Mucosa of gallbladder (tissue), 1 donor: ENCODE results near the gene LGR5. TPM values are rescaled to one million over a fixed set of nuclear protein-coding genes. Genes with fewer than 3 reads are reported as not detected.

Experiments used
- DNase-seq: peaks from one replicate; pipeline ENCODE4 v3.0.0-alpha.2; 2020; ENCODE audit warnings: low spot score
- total RNA-seq: library from RNA; stranded (reverse); gene quantifications from one replicate; pipeline ENCODE4 v1.2.1, GENCODE V29; 2021
- donor health status: DM: no; HTN: no; CAD: no.

The LGR5 gene
- total RNA-seq, 1 donor from 2014 or later: not detected

DNA sequence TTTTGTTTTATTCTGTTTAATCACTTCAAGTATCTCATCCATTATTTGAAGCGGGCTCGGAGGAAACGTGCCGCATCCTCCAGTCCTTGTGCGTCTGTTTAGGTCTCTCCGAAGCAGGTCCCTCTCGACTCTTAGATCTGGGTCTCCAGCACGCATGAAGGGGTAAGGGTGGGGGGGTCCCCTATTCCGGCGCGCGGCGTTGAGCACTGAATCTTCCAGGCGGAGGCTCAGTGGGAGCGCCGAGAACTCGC lies 311 bp upstream of the LGR5 start:
- DNase-seq: no peak

GRCh38 chr12:71440345-71440762 lies 756 bp downstream of the LGR5 start:
- DNase-seq: no peak

DNA sequence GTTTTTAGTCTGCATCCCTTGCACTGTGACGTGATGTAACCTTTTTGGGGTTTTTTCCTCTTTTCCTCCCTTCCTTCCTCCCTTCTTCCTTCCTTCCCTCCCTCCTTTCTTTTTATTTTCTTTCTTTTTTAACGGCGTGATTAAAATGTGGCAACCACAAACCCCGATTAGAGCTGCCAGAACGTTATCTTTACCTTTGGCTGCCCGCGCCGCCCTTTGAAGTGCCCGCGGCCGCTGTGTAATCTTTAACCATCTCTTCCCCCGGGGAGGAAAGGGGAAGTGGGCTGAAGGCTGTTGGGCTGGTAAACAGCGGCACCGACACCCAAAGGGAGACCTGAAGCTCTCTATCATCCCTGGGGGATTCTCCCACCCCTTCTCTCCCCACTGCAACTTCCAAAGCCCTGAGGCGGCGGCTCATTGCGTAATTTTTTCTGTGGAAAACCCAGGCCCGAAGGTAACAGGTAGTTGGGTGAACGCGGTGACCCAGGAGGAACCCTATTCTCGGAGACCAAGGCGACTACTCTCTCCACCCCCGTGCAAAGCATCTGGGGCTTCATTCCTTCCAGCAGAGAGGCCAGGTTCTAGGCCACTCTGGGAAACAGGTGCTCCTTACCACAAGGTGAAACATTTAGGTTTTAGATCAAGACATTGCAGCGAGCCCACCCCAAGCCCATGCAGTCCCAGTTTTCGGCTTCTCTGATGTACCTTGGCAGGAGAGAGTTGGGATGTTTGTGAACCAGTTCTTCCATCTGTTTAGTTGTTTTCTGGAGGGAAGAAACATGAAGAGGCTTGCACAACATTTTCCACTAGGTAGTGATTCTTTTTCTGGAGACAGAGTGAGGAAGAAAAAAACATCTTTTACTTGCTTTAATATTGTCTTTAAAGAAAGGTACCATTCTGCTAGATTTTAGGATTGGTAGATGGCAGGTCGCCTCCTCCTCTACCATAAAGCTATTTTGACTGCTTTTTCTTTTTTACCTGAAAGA lies 1.5 kb downstream of the LGR5 start:
- DNase-seq: no peak

GRCh38 chr12:71441836-71442566 lies 2.4 kb downstream of the LGR5 start:
- DNase-seq: no peak

GRCh38 chr12:71442567-71442931 lies 3.0 kb downstream of the LGR5 start:
- DNase-seq: no peak

- DNase-seq: no peak
Measured at GRCh38 chr12:71445071-71445470, 5.5 kb downstream of the LGR5 start.

- DNase-seq: no peak
Measured at GRCh38 chr12:71447691-71448132, 8.1 kb downstream of the LGR5 start.

- DNase-seq: no peak
Measured at GRCh38 chr12:71448150-71448581, 8.6 kb downstream of the LGR5 start.

DNA sequence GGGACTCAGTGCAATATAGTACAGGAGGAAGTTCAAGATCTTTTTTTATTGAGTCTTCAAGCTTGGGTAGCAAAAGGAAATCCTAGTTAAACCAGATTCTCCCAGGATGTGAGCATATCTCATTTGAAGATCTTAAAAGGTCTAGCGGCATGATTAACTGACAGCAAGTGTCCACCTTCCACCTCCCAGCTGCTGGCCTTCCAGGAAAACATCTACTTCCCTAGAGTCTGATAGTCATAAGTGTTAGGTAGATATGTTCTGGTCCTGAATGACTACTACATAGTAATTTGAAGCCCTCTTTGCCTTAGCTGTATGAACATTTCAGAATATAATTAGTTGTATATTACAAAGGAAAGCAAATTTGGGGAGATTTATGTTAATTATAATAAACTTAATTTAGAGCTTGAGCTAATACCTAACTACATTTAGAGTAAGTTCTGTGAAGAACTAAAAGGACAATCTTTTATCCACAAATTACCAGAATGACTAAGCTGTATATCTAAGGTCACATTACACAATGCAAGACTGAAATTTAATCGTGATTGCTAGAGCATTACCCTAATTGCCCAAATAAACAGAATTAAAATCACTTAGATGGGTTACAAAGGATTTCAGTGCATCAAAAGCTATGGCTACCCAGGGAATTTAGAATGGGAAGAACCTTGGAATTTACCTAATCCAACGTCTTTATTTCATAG lies 9.9 kb downstream of the LGR5 start:
- no peak for DNase-seq

GRCh38 chr12:71452006-71452405 lies 12.4 kb downstream of the LGR5 start:
- no peak for DNase-seq

- no peak for DNase-seq
Measured at GRCh38 chr12:71455028-71455737, 15.6 kb downstream of the LGR5 start.

GRCh38 chr12:71456316-71456715 lies 16.7 kb downstream of the LGR5 start:
- DNase-seq: no peak

GRCh38 chr12:71456990-71457389 lies 17.4 kb downstream of the LGR5 start:
- no peak for DNase-seq

DNA sequence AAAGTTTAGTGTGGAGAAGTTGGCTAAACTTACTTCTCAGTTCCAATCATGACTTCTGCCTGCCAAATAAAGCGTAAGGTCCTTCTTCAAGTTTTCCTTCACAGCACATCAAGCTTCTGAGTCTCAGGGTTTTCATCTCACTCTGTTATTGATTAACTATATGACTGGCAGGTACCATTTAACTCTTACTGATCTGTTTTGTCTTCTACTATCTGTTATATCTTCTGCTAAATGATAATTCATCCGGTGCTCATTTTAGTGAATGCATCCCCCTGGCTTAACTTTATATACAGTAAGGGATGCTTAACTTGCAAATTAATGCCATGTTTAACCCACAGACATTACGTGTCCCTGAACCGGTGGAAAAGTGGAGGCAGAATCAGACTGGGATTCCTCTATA lies 20.7 kb downstream of the LGR5 start:
- DNase-seq: no peak

DNA sequence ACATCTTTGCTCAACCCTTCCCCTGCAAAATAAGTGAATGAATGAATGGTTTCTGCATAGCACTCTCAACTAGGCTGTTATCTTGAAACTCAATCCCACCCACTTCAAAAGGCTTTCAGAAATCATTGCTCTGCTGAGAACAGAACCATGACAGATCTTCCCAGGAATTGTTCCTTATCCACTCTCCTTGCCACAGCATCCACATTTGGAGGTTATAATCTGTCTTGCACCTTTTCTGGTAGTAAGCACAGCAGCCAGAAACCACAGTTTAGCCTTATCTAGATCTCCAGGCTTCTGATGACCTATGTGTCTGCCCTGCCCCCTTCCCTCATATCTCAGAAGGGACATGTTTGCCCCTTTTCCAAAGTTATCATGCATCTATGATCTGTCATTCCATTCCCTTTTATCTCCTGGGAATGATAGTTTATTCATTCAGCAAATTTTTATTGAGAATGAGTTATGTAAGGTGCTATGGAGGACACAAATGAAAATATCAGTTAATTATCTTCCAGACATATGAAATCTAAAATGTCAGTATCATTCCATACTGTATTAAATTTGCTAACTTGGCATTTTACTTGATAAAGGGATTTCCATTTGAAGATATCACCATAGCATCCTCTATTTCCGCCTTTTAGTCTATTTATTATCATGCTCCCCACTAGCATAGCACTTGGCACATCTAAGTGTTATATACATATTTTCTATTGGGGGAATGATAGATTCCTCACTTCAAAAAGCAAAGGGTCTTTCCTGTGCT lies 21.4 kb downstream of the LGR5 start:
- DNase-seq: no peak

DNA sequence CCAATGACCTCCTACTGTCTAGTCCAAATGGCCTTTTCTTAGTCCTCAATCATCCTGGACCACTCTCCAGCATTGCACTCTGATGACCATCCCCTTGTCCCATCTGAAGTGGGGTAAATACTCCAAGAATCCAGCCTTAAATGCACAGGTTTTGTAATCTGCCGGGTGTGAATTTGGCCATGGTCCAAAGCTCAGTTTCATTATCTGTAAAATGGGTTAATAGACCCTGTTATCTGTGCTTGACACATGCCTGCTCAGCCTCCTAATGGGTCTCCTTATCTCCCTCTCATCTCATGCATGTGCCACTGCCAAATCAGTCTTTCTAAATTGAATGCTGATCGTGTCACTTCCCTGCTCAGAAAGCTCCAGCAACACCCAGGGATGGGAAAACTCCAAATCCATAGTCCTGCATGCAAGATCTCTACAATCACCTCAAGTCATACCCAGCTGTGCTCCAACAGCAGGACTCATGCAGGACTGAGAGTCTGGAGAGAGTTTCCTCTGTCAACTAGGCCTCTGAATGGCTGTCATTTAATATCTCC lies 22.3 kb downstream of the LGR5 start:
- no peak for DNase-seq

DNA sequence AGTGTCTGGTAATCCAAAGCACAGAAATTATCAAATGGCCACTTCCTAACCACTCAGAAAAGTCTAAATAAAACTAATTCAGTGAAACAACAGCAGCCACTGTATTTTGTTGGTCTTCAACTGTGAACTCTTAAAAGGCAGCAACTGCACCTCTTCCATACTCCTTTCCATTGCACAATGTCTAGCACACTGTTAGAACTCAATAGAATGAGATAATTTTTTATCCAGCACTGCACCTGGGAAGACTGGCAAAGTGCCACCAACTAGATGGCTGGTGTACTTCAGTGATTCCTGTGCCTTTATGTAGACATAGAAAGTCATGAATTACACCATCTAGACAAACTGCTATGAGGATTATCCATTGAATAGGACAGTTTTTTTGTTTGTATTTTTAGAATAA lies 26.2 kb downstream of the LGR5 start:
- DNase-seq: no peak

DNA sequence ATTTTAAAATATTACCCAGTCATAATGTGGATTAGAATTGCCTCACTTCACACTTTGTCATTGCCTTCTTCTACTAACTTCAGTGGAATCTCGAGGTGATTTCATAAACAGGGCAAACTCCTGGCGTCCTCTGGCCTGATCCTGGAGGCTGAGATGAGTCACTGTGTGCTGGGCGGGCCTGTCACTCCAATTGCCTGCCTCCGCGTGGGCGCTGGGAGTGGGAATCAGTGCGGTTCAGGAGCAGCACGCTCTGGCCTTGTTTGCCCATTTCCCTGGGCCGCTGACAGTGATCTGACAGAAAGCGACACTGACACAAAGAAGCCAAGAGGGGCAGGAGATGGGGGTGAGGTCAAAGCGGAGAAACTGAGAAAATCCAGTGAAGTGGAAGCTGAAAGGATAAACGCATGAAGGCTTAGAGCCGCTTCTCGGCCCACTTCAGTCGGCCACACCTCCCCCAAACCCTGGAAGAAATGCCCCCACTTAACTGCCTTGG lies 29.7 kb downstream of the LGR5 start:
- no peak for DNase-seq

DNA sequence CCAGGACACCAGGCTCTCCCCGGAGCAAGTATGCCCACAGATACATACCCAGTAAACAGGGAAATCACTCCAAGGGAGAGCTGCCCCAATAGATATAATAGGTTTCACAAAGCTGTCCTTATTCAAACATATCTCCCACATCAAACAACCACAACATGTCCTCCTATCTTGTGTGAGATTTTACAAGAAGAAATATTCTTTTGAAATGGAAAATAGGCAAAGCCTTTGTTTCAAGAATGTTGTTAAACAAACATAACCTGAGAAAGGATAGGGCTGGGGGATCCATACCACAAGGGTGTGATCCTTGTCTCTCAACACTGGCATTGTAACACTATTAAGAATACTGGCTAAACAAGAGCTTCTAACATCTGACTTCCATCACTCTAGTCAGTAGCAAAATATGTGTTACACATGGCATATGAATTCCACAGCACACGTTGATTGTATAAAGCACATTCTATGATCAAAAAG lies 32.9 kb downstream of the LGR5 start:
- DNase-seq: no peak

GRCh38 chr12:71474791-71475190 lies 35.2 kb downstream of the LGR5 start:
- no peak for DNase-seq

DNA sequence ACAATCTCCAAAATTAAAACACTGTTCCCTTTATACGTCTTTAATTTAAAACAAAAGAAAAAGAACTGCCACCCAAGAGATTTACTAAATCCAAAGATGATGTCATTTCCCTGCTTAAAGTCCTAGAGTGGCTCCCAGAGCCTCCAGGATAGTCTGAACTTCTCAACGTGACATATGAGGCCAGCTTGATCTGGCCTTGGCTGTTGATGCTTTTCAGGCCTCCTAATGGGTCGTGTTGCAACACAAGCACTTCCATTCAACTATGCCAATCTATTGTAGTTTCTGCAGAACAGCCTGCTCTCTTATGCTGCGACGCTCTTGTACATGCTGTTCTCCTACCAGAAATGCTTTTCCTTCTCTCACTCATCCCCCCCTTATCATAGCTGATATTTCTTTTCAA lies 35.7 kb downstream of the LGR5 start:
- no peak for DNase-seq
